ENCODE results near the gene SIPA1L3.

SIPA1L3 gene

GRCh38 chr19:38114651-38115050 is 207.6 kb downstream of the SIPA1L3 start:
- no peak for DNase-seq (ENCODE audit: low read depth in 2 of 2)

- DNase-seq (ENCODE audit: low read depth in 2 of 2) = no peak
Observed at GRCh38 chr19:38115271-38115802, 208.3 kb downstream of the SIPA1L3 start.

- DNase-seq (ENCODE audit: low read depth in 2 of 2) = no peak
Observed at GRCh38 chr19:38118176-38118575, 211.2 kb downstream of the SIPA1L3 start.

- no peak for DNase-seq (ENCODE audit: low read depth in 2 of 2)
Observed at GRCh38 chr19:38120471-38121025, 213.5 kb downstream of the SIPA1L3 start.

- DNase-seq (ENCODE audit: low read depth in 2 of 2) = no peak
Observed at GRCh38 chr19:38122402-38123093, 215.5 kb downstream of the SIPA1L3 start.

- no peak for DNase-seq (ENCODE audit: low read depth in 2 of 2)
Observed at GRCh38 chr19:38125238-38125637, 218.2 kb downstream of the SIPA1L3 start.

GRCh38 chr19:38130399-38130798 is 223.4 kb downstream of the SIPA1L3 start:
- DNase-seq (ENCODE audit: low read depth in 2 of 2) = no peak

- DNase-seq (ENCODE audit: low read depth in 2 of 2) = no peak
Observed at GRCh38 chr19:38132781-38133180, 225.8 kb downstream of the SIPA1L3 start.

GRCh38 chr19:38133319-38133718 is 226.3 kb downstream of the SIPA1L3 start:
- DNase-seq (ENCODE audit: low read depth in 2 of 2) = no peak

GRCh38 chr19:38134540-38135149 is 227.6 kb downstream of the SIPA1L3 start:
- DNase-seq (ENCODE audit: low read depth in 2 of 2) = peak in 1 of 2 experiments; percentile 3

GRCh38 chr19:38135150-38135998 is 228.4 kb downstream of the SIPA1L3 start:
- no peak for DNase-seq (ENCODE audit: low read depth in 2 of 2)

GRCh38 chr19:38139122-38139521 is 232.1 kb downstream of the SIPA1L3 start:
- no peak for DNase-seq (ENCODE audit: low read depth in 2 of 2)

GRCh38 chr19:38141108-38141507 is 234.1 kb downstream of the SIPA1L3 start:
- DNase-seq (ENCODE audit: low read depth in 2 of 2) = no peak

- DNase-seq (ENCODE audit: low read depth in 2 of 2) = peak; percentile 11 to 24
Observed at GRCh38 chr19:38142176-38143035, 235.4 kb downstream of the SIPA1L3 start.

GRCh38 chr19:38143847-38144246 is 236.8 kb downstream of the SIPA1L3 start:
- DNase-seq (ENCODE audit: low read depth in 2 of 2) = no peak

- no peak for DNase-seq (ENCODE audit: low read depth in 2 of 2)
Observed at GRCh38 chr19:38144667-38145066, 237.7 kb downstream of the SIPA1L3 start.

GRCh38 chr19:38145623-38146022 is 238.6 kb downstream of the SIPA1L3 start:
- DNase-seq (ENCODE audit: low read depth in 2 of 2) = no peak

- no peak for DNase-seq (ENCODE audit: low read depth in 2 of 2)
Observed at GRCh38 chr19:38148337-38148736, 241.3 kb downstream of the SIPA1L3 start.

GRCh38 chr19:38149661-38150061 is 242.7 kb downstream of the SIPA1L3 start:
- no peak for DNase-seq (ENCODE audit: low read depth in 2 of 2)

GRCh38 chr19:38151242-38151641 is 244.2 kb downstream of the SIPA1L3 start:
- no peak for DNase-seq (ENCODE audit: low read depth in 2 of 2)
